TTC549 (cell line): Measurements from ENCODE around the gene GARIN5A.

Experiments used
- FAIRE-seq: peaks from 2 replicates; lab custom pipeline; 2012; peaks lifted over from hg19 to GRCh38; lab: Jason Lieb, UNC

GARIN5A gene

DNA sequence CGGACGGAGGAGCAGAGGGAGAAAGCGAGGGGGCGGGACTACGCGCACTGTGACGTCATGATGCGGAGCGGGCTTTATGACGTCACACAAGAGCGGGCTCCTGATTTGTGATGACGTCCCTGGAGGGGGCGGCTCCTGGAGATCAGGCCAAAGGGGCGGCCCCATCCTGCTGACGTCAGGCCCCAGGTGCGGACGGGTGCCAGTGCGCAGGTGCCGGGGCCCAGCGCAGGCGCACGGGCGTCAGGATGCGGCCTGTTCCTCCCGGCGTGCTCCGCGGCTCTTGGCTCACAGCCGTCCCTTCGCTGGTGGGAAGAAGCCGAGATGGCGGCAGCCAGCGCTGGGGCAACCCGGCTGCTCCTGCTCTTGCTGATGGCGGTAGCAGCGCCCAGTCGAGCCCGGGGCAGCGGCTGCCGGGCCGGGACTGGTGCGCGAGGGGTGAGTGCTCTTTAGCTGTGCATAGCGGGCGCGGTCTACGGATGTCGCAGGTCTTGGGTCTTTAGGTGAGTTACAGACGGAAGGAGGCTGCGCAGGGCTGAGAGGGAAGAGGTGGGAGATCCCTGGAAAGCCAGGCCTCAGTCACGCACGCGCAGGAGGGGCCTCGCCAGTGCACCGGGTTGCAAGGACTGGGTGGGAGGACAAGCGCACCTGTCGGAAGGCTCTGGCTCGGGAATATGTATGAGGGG lies at the start of gene GARIN5A, which contains the start of gene EMC10:
GARIN5A (minus strand) TSS at position 625 of the 683 bp plus-strand sequence; CDS start at position 165, 460 bp downstream.
EMC10 (plus strand) TSS at position 284 of the 683 bp plus-strand sequence; CDS start at position 322, 38 bp downstream.
- no peak for FAIRE-seq

DNA sequence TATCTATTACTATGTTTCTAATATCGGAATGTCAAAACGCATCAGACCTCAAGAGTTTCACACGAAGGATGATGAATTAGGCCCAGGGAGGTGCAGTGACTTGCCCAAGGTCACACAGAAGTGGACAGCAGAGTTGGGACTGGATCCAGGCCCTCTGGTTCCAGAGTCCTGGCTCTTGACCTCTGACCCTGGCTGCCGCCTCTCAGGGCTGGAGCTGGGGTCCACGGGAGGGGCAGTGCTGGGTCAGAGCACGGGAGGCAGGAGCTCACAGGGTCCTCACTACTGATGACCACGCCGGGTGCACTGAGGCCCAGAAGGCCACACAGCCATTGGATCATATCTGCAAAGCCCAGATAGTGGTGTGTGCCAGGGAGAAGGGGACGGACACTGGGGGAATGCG lies 46.2 kb upstream of the GARIN5A start:
- FAIRE-seq = no peak

DNA sequence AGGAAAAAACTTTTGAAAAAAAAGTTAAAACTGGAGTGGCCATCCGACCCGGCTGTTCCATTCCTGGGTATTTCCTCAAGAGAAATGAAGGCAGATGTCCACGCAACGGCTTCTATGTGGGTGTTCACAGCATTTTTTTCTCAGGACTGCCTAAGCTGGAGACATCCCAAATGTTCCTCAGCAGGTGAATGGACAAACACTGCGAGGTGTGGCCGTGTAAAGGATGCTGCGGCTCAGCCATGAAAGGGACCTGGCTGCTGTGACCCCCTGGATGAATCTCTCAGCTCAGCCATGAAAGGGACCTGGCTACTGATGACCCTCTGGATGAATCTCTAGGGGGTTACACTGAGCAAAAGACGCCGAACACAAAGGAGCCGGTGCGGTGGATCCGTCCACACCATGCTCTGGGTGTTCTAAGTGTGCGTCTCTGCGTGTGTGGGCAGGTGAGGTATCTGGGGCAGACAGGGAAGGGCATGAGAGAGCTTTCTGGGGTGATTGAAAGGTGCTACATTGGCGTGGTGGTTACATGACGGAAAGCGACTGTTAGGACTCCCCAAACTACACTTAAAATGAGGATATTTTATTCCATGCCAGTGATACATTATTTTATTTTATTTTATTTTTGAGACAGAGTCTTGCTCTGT lies 44.3 kb upstream of the GARIN5A start:
- FAIRE-seq = no peak

DNA sequence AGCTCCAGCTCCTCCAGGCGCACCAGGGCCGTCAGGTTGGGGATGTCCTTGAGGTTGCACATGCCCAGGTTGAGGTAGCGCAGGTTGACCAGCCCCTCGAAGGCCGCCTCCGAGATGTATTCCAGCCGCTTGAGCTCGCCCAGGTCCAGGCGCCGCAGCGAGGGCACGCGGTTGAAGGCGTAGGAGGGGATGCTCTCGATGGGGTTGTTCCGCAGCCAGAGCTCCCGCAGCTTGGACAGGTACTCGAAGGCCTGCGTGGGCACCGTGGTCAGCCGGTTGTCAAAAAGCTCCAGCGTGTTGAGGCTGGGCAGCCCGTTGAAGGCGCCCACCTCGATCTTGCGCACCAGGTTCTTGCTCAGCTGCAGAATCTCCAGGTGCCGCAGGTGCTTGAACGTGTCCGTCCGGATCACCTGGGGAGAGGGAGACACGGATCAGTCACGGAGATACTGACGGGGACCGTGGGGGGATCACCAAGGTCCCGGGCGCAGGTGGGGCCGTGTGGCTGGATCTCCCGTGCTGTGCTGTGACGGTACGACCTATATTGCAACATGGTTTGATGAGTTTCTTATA lies 42.4 kb upstream of the GARIN5A start:
- FAIRE-seq = no peak

DNA sequence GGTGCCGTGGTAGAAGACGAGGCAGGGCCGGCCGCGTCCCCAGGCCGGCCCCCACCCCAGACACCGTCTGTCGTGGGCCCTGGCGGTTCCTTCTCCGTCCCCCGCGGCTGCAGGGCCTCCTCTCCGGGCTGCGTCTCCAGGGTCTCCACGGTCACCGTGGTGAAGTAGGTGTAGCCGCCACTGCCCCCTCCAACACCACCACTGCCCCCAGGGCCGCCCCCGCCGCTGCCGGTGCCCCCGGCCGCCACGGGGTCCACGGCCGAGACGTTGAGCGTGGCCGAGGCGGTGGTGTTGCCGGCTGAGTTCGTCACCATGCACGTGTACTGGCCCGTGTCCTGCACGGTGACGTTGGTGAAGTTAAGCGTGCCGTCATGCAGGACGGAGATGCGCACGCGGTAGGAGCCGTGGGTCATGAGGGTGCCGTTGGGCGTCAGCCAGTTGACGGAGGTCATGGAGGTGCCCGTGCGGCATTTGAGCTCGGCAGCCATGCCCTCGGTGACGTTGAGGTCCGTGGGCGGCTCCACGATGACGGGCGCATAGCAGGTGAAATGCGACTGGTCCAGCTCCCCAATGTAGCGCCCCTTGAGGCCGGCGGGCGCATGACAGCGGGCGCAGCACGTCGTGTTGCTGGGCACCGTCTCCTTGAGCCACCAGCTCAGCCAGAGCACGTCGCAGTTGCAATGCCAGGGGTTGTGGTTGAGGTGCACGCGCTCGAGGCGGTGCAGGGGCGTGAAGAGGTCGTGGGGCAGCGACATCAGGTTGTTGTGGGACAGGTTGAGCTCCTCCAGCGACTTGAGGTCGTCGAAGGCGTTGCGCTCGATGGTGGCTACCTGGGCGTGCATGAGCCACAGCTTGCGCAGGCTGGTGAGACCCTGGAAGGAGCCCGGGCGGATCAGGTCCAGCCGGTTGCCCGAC lies 41.7 kb upstream of the GARIN5A start:
- FAIRE-seq = no peak

DNA sequence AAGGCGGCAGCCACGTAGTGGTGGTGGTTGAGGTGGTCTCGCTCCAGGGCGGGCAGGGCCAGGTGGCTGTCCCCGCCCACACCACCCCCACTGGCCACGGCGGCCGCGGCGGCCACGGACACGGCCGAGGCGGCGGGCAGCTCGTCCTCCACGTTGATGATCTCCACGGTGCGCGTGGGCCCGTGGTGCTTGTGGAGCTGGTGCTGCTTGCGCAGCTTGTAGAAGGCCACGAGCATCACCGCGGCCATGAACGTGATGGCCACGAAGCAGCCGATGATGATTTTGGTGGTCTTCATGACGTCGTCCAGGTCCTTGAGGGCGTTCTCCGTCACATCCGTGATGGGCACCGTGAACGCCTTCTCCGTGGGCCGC lies 41.0 kb upstream of the GARIN5A start:
- no peak for FAIRE-seq

DNA sequence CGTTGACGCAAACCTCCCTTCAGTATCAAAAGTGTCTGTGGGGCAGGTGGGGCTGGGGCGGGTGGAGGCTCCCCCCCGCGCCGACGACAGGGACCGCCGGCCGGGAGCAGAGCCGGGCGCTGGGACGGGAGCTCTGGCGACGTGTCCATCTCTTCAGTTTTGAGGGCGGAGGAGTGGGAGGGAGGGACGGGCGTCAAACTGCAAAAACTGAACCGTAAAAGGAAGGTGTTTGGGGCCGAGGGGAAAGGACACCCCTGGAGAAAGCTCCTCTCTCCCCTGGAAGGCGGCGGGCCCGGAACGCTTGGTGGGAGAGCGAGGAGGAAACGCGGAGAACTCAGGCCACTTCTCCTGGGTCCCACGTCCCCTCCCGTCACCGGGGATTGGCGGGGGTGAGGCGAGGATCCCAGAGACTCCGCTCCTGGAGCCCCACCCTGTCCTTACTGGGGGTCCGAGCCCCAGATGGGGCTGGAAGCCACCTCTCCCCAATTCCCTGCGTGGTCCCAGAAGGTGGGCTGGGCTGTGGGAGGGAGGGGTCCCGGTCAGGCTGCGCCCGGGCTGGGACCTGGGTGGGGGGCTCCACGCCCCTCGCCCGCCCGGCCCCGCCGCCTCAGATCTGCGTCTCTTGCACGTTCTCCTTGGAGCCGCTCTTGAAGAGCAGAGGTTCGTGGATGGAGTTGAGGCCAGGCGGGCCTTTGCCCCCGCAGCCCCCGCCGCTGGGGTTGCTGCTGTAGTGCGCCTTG lies 40.5 kb upstream of the GARIN5A start:
- no peak for FAIRE-seq

DNA sequence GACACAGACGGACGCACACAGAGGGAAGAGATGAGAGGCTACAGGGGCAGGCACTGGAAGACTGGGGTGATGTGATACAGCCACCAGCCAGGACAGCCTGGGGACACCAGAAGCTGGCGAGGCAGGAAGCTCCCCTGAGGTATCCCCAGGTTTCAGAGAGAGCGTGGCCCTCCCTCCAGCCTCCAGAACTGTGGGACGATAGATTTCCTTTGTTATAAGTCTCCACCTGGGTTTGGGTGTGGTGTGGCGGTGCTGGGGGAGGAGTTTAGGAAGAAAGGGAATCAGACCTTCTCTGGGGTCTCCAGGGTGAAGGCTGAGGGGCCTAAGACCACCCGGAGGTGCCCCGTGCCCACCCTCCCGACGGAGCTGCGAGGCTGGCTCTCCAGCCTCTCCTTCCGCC lies 39.8 kb upstream of the GARIN5A start:
- no peak for FAIRE-seq

DNA sequence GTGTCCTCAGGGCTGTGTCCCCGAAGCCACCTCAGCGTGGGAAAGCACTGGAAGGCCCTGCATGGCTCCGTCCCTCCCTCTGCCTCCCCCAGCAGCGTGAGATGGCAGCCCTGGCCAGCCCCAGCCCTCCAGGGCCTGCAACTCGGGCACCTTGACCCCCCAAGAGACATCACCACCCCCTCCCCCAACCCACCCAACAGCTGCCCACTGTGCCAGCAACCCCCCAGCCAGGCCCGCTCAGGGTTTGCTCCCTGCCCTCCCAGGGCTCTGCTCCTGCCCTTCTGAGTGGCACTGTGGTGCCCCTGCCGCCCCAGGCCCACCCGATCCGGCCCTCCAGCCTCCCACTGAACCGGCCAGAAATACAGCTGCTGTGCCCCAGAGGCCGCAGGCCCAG lies 38.5 kb upstream of the GARIN5A start:
- no peak for FAIRE-seq

DNA sequence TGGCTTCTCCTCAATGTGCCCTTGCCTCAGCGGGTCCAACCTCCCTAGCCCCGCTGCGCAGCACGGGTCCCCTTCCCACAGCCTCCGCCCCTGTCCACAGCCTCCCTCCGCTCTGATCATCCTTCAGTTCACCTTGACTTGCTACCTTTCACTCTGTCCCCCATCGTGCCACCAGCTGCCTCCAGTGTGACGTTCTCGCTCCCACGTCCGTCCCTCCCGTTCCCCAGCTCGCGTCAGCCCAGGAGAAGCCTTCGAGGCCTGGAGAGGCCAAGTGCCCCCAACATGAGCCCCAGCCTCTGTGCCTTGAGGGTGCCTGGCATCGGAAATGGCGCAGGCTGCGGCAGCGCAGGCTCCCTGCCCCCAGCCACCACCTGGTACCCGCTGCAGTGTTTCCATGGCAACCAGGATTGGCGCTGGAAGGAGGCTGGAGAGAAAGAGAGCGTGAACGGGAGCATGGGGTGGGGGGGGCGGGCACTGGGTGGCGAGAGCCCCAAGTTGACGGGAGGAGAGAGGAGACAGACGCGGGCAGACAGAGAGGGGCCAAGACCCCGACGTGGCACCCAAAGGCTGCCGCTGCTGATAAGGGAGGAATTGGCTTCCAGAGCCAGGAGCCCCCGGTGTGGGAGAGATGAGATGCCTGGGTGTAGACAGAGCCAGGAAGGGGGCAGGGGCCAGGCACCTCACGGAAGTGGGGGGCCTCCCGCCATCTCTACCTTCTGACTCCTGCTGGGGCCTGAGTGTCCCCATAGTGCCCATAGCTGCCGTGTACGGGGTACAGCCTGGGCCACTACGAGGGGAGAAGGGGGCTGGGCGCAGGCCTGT lies 37.9 kb upstream of the GARIN5A start:
- FAIRE-seq = no peak

DNA sequence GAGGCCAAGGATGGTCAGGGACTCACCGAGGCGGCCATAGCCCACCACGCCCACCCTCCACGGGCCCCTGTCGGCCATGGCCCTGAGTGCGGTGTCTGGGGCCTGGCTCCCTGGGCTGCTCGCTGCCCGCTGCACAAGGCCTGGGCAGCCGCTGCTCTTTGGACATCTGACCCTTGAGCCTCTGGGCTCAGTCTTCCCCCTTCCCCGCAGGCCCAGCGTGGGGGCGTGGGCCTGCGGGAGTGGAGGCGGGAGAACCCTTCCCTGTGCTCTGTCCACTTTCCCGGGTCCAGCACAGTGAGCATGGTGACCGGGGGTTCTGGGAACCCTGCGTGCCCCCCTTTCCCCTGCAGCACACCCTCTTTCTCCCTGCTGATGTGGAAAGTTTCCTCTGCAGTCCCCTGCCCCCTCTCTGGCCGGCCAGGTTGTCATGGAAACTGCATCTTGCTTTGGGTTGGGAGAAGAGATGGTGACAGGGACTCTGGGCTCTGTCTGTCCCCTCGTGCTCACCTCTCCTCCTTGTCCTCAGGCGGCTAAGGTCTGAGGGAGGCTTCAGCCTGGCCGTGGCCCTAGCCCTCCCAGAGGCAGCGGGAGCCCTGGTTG lies 37.2 kb upstream of the GARIN5A start, which contains the start of gene ASPDH:
ASPDH (minus strand) TSS at position 168 of the 600 bp plus-strand sequence; CDS start at position 78, 90 bp downstream.
- FAIRE-seq = no peak

DNA sequence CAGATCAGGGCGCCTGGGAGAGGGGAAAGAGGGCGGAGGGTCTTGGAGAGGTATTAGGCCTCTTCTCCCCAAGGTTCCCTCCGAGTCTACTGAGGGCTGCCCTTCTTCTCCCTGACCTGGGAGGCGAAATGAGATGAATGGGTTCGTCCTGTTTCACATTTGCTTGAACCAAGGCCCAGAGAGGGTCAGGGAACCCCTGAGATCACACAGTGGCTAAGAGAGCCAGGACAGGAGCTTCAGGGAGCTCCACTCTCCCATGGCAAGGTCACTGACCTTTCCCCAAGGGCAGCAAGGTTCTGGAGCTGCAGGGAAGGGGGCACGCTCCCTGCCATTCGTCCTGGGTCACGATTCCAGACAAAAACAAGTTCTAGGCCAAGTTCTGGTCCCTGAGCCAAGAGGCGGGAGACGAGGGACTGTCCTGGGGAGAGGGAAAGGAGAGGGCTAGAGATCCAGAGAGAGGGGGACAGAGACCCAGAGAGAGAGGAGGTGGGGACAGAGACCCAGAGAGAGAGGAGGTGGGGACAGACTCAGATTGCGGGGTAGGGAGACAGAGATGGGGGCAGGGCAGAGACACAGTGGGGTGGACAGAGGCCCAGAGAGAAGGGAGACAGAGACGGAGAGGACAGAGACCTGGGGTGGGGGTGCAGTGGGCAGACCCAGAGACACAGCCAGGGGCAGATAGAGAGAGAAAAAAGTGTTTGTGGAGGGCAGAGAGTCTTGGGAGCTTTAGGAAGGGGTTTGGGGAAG lies 36.5 kb upstream of the GARIN5A start:
- no peak for FAIRE-seq

DNA sequence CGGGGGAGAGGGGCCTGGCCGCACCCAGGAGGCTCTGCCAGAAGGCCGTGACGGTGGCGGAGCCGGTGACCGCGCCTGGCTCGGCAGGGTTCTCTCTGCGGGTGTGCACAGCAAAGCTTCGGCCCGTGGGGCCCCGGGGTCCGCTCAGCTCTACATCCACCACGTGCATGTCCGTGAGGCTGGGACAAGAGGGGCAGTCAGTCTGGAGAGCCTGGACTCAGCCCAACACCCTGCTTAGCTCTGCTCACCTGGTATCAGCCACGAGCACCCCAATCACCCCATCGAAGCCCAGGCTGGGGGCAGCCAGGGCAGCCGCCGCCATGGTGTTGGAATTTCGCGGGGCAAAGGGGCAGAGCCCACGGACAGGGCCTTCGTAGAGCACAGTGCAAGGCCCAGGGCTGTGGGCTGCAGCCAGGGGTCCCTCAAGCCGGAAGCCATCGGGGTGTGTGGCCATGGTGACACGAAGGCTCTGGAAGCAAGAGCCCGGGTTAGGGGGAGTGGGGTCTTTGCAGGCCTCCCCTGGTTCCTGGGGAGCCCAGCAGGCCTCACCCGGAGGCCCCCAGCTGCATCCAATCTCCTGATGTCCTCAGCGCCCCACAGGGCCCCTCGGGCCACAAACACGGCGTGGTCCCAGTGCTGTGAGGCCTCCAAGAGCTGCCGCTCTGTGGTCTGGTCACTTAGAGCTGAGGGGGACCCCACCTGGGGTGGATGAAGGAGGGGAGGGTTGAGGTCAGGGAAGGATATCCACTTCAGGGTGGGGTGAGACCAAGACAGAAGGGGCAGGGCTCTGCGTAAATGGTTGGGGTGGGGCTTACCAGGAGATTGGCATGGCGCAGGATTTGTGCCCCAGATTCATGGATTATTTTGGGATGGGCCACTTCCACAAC lies 35.7 kb upstream of the GARIN5A start:
- FAIRE-seq = no peak

DNA sequence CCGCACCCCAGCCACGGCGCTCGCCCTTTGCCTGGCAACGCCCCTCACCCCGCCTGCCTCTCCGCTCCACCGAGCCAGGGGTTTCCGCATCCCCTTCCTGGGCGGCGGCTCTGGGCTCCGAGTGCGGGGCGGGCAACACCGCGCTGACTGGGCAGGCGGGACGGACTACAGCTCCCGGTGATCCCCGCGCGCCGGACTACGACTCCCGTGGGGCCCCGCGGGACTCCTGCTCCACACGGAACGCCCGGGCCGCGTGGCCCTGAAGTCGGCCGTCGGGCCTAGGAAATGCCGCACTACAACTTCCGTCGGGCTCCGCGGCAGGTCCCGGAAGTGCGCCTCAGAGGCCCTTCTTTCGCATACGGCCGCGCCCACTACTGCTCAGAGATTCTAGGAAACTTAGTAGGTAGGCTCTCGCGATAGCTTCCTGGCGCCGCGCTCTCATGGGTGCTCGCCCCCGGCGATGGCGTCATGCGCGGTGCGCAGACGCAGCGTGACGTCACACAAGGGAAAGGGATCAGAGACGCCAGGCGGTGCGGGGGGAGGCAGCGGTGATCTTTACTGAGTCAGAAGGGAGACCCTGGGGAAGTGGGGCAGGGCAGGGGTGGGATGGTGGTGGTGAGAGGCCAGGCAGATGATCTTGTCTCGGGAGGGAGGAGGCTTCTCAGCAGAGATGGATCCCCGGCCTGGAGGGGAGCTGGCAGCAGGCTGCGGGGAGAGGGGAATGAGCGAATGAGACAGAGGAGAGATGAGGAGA lies 34.6 kb upstream of the GARIN5A start, which contains the start of gene JOSD2:
JOSD2 (minus strand) TSS at position 123 of the 754 bp plus-strand sequence. CDS start 760 bp downstream, outside the sequence.
- FAIRE-seq = peak; percentile 97

DNA sequence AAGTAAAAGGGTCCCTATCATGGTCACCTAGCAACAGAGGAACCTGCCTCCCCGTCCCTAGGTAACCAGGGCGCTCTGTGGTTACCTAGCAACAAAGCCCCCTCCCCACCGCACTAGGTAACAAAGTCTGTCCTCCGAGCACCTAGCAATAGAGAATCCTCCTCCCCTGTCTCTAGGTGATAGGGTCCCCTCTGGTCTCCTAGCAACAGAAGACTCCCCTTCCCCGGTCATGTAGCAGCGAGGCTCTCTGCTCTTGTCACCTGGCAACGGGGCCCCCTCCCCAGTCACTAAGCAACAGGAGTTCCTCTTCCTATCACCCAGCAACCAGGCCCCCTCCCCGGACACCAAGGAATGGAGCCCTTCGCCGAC lies 34.0 kb upstream of the GARIN5A start:
- no peak for FAIRE-seq

DNA sequence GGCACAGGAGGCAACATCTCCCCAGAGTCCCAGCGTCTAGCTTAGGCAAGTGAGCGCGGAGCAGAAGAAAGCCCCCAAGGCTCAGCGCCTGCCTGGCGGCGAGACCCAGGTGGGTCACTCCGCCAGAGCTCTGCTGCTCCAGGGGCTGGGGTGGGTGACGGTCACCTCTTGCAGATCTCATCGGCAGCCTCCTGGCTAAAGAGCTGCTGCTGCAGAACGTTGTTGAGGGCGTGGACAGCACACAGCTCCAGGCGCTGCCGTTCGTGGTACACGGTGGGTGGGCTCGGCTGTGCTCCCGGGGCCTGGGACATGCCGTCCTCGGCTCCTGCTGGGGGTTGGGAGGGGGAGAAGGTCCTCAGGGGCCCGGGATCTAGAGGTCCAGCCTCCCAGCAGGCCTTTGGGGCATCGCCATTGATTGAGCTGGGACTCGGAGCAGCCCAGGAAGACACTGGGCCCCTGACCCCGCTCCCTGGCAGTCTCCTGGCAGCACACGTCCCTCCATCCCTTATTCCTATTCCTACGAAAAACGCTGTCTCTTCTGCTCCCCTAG lies 33.5 kb upstream of the GARIN5A start:
- FAIRE-seq = no peak

DNA sequence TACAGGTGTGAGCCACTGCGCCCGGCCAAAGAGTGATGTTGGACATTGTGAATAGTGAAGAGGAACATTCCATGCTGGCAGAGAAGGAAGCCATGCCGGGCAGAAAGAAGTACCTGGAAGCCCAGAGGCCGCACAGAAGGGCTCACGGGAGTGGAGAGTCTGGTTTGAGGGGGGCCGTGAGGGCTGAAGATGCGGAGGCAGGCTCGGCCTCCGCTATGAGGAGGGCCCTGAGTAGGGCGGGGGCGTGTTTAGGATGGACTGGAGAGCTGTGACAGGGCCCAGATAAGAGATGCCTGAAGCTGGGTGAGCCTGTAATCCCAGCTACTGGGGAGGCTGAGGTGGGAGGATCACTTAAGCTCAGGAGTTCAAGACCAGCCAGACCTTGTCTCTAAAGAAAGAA lies 32.7 kb upstream of the GARIN5A start:
- no peak for FAIRE-seq

DNA sequence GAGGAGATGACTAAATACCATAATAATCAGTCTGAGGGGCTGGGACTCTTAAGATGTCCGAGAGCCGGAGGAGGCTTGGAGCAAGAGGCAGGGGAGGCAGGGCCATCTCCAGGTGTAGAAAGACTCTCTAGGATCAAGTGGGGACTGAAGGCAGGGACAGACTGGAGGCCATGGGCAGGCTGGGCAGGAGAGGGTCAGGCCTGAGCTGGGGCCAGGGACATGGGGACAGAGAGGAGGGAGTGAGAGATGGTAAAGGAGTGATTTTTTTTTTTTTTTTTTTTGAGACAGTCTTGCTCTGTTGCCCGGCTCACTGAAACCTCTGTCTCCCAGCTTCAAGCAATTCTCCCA lies 32.2 kb upstream of the GARIN5A start:
- FAIRE-seq = no peak
